Measurements from ENCODE around the gene DNALI1. TPM values are rescaled to one million over a fixed set of nuclear protein-coding genes. Genes with fewer than 3 reads are reported as not detected.

The DNALI1 gene
- total RNA-seq, 4 donors from 2014 or later, result 1.6 to 6.6 (median 3.7) TPM; not detected in 1

- 93 to 100% methylated on average over 1 to 2 of the region's 2 CpGs for WGBS, 2 donors (ENCODE audit: low coverage in 1 of 2)
- TF ChIP-seq CTCF (IDR thresholded peaks at IDR 0.05), result no peak
- TF ChIP-seq POLR2A (IDR thresholded peaks at IDR 0.05), result no peak
- no peak for TF ChIP-seq EP300 (IDR thresholded peaks at IDR 0.05; ENCODE audit: low read depth)
- TF ChIP-seq POLR2AphosphoS5 (IDR thresholded peaks at IDR 0.05), result no peak
- DNase-seq, result no peak
- H3K9me3 ChIP-seq, result no peaks in the 10 kb centered on the region
- H3K4me1 ChIP-seq, result peaks cover 0 to 1% (median under 1%) of the 10 kb centered on the region in 4 donors
- no peak overlapping the region for H3K4me3 ChIP-seq
- in situ Hi-C loops (cut with MboI; ENCODE audit: low pct_ligation_motif_present in 1 of 4, low pct_unique_long_range_greater_than_20kb in 1 of 4, low sequenced_read_pairs in 3 of 4) (no loop called here), intact Hi-C loops (cut with DNase I; ENCODE audit: low total_unique reads) (no loop called here)
- no peaks in the 10 kb centered on the region for H3K27me3 ChIP-seq
- H3K36me3 ChIP-seq, result peaks cover 0 to 65% (median 30%) of the 10 kb centered on the region in 4 donors
- no peak overlapping the region for H3K27ac ChIP-seq
These were observed 32.2 kb downstream of the DNALI1 start for GRCh38 chr1:37588939-37589338.

- Histone ChIP-seq H3K4me1 (peaks cover 14 to 19% (median 14%) of the 10 kb centered on the region in 4 donors), H3K9me3 (no peaks in the 10 kb centered on the region), H3K27me3 (no peaks in the 10 kb centered on the region), H3K27ac (no peak overlapping the region), H3K4me3 (no peak overlapping the region), H3K36me3 (peaks cover 0 to 36% (median 17%) of the 10 kb centered on the region in 4 donors)
- intact Hi-C loops (cut with DNase I; ENCODE audit: low total_unique reads), result no loop called here
- in situ Hi-C loops (cut with MboI; ENCODE audit: low pct_ligation_motif_present in 1 of 4, low pct_unique_long_range_greater_than_20kb in 1 of 4, low sequenced_read_pairs in 3 of 4), result loop anchor here in 1 of 4 donors (10.0 kb wide), 1 partner anchor 261 kb away; the partner anchor contains the start of gene MTF1
- DNase-seq, result no peak
- 94 to 96% methylated on average over 4 to 6 of the region's 6 CpGs for WGBS, 2 donors (ENCODE audit: low coverage in 1 of 2)
- no peak for TF ChIP-seq CTCF (IDR thresholded peaks at IDR 0.05)
- TF ChIP-seq POLR2AphosphoS5 (IDR thresholded peaks at IDR 0.05), result no peak
- TF ChIP-seq POLR2A (IDR thresholded peaks at IDR 0.05), result no peak
- no peak for TF ChIP-seq EP300 (IDR thresholded peaks at IDR 0.05; ENCODE audit: low read depth)
These were observed 37.0 kb downstream of the DNALI1 start for GRCh38 chr1:37593726-37594125.

DNA sequence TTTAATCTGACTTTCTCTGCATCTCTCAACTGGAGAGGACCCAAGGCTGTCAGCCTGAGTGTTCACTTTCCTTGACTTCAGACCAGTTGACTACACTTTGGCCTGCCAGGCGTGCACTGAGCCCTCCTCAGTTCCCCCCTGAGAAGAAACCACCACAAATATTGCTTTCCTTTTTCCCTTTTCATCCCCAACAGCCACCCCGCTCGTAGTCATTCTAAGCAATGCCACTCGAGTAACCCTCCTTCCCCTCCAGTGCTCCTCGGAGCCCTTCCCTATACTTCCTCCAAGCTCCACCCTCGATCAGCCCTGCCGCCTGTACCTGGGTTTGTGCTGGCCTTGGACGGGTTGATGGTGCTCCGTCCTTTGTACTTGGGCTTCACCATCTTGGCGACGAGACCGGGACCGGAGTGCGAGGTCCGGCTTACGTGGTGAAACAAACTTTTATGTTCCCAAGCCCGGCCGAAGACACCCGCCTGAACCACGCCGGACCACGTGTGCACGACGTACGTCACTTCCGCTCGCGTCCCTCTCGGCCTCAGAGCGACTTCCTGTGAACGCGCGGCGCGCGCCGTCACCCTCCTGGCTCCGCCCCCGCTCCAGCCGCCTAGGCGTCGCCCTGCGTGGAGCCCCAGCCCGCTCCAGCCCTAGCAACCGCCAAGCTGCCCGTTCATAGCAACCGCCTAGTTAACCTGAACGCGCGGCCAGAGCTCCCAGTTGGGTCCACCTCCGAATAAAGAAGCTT lies 38.9 kb downstream of the DNALI1 start, which contains the start of gene GNL2:
TSS of gene GNL2 (minus strand) at position 498 of the 742 bp plus-strand sequence. CDS start at position 383, 115 bp downstream.
- 1% methylated on average over 50 of the region's 51 CpGs; no CpG with 5 or more reads in 1 of the 2 donors for WGBS, 2 donors (ENCODE audit: low coverage in 1 of 2)
- Histone ChIP-seq H3K27ac (peak within 1 kb of the TSS; percentile 81 to 89 (median 85)), H3K27me3 (no peaks in the 10 kb centered on the region), H3K4me3 (peak within 1 kb of the TSS; percentile 49 to 75 (median 58)), H3K36me3 (peaks cover 0 to 19% (median 8%) of the 10 kb centered on the region in 4 donors), H3K9me3 (no peaks in the 10 kb centered on the region), H3K4me1 (peaks cover 14 to 19% (median 14%) of the 10 kb centered on the region in 4 donors)
- in situ Hi-C loops (cut with MboI; ENCODE audit: low pct_ligation_motif_present in 1 of 4, low pct_unique_long_range_greater_than_20kb in 1 of 4, low sequenced_read_pairs in 3 of 4), result loop anchor here in 2 of 4 donors (5.0 to 10.0 kb wide), 3 partner anchors 82 to 259 kb away; partner anchors contain the start of gene MTF1 (in 1 of the 2)
- DNase-seq, result peak; percentile 98
- intact Hi-C loops (cut with DNase I; ENCODE audit: low total_unique reads), result no loop called here
- TF ChIP-seq POLR2A (IDR thresholded peaks at IDR 0.05), result peak; percentile 82
- no peak for TF ChIP-seq EP300 (IDR thresholded peaks at IDR 0.05; ENCODE audit: low read depth)
- TF ChIP-seq POLR2AphosphoS5 (IDR thresholded peaks at IDR 0.05), result peak; percentile 75 to 95 (median 92)
- no peak for TF ChIP-seq CTCF (IDR thresholded peaks at IDR 0.05)

GRCh38 chr1:37596182-37596667 lies 39.5 kb downstream of the DNALI1 start:
- peak overlapping the region in 3 of 4 donors; percentile 49 to 75 (median 62) for H3K4me3 ChIP-seq
- peaks cover 14 to 19% (median 14%) of the 10 kb centered on the region in 4 donors for H3K4me1 ChIP-seq
- H3K27ac ChIP-seq, result peak overlapping the region; percentile 81 to 89 (median 85)
- no peaks in the 10 kb centered on the region for H3K9me3 ChIP-seq
- in situ Hi-C loops (cut with MboI; ENCODE audit: low pct_ligation_motif_present in 1 of 4, low pct_unique_long_range_greater_than_20kb in 1 of 4, low sequenced_read_pairs in 3 of 4), result loop anchor here in 2 of 4 donors (5.0 to 10.0 kb wide), 3 partner anchors 81 to 259 kb away; partner anchors contain the start of gene MTF1 (in 1 of the 2)
- intact Hi-C loops (cut with DNase I; ENCODE audit: low total_unique reads), result no loop called here
- no peak for TF ChIP-seq POLR2AphosphoS5 (IDR thresholded peaks at IDR 0.05)
- TF ChIP-seq POLR2A (IDR thresholded peaks at IDR 0.05), result no peak
- TF ChIP-seq EP300 (IDR thresholded peaks at IDR 0.05; ENCODE audit: low read depth), result no peak
- no peak for TF ChIP-seq CTCF (IDR thresholded peaks at IDR 0.05)
- DNase-seq, result no peak
- H3K27me3 ChIP-seq, result no peaks in the 10 kb centered on the region
- H3K36me3 ChIP-seq, result peaks cover 0 to 14% (median 7%) of the 10 kb centered on the region in 4 donors
- WGBS, 2 donors (ENCODE audit: low coverage in 1 of 2), result 0% methylated on average over 3 of the region's 3 CpGs; no CpG with 5 or more reads in 1 of the 2 donors

Measured in transverse colon (tissue), 4 donors.